ENCODE measurements around the gene LRRTM3. TPM values are rescaled to one million over a fixed set of nuclear protein-coding genes. Genes with fewer than 3 reads are reported as not detected.

Gene LRRTM3
- total RNA-seq, 1 experiment from 2014 or later = 0.96 TPM

DNA sequence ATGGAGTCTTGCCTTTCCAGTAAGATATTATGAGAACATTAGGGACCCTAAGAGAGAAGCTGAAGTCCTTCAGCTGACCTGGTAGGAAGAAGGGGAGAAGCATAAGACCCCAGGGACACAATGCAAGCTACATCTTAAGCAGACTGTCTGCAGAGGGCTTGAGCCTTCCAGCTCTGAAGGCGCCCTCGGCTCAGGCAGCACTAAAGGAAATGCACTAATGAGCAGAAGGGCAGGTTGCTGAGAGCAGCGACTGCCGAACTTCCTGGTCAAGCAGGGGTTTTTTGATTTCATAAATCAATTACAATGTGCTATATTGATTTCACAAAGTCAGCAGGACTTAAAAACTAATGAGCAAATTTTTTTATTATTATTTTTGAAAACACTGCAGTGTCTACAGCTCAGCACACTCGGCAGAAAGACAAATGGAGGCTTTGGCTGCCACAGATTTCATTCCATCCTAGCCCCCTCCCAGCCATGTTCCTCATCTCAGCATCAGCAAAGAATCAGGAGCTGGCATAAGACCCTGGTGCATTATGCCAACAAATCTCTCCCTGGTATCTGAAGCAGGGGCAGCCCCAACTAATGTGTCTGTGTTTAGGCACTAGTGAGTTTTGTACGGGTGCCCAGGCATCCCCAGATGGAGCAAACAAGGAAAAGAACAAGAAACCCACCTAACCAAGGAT, 57.1 kb downstream of the LRRTM3 start:
- Histone ChIP-seq H2AK5ac (ENCODE audit: insufficient read length, low read length) (no peak overlapping the region), H4K20me1 (ENCODE audit: control insufficient read depth, insufficient read depth, insufficient read length) (no peaks in the 10 kb centered on the region), H3K9ac (ENCODE audit: extremely low read depth, insufficient read length, low read length) (no peak overlapping the region), H3K18ac (ENCODE audit: insufficient read length, low read depth, low read length) (no peak overlapping the region), H3K27ac (ENCODE audit: insufficient read length, low read depth, low read length) (no peak overlapping the region), H2AFZ (ENCODE audit: low read length) (no peak overlapping the region), H3K4me1 (ENCODE audit: insufficient read depth, low read length) (no peaks in the 10 kb centered on the region), H2BK20ac (ENCODE audit: low read depth, low read length, poor library complexity, severe bottlenecking) (no peak overlapping the region), H2BK12ac (ENCODE audit: insufficient read length, low read depth, low read length) (no peak overlapping the region), H3K4me2 (ENCODE audit: insufficient read depth, insufficient read length, low read length) (no peak overlapping the region), H3K4ac (ENCODE audit: low read depth, low read length) (no peak overlapping the region), H4K91ac (ENCODE audit: insufficient read length, low read depth, low read length) (no peak overlapping the region), H3T11ph (ENCODE audit: low read length) (no peak overlapping the region), H4K5ac (ENCODE audit: insufficient read length, low read depth, low read length) (no peak overlapping the region), H3K14ac (ENCODE audit: insufficient read depth, low read length) (no peak overlapping the region), H3K79me1 (ENCODE audit: insufficient read depth, low read depth, low read length, poor library complexity, severe bottlenecking) (no peaks in the 10 kb centered on the region), H3K9me3 (ENCODE audit: control insufficient read depth, low read depth, low read length) (no peaks in the 10 kb centered on the region), H3K79me2 (ENCODE audit: insufficient read depth, low read length) (no peaks in the 10 kb centered on the region), H2BK15ac (ENCODE audit: low read depth, low read length) (no peak overlapping the region), H3K23ac (ENCODE audit: insufficient read length, low read depth, low read length) (no peak overlapping the region), H3K56ac (ENCODE audit: insufficient read length, low read depth, low read length) (no peak overlapping the region), H4K8ac (replicated peaks; ENCODE audit: insufficient read length, low read depth, low read length) (no peak overlapping the region), H2BK120ac (ENCODE audit: low read depth, low read length, poor library complexity, severe bottlenecking) (no peak overlapping the region), H3K27me3 (ENCODE audit: insufficient read depth, low read length) (no peaks in the 10 kb centered on the region), H2BK5ac (ENCODE audit: insufficient read length, low read length) (no peak overlapping the region), H3K23me2 (ENCODE audit: insufficient read length, low read depth, low read length, poor library complexity, severe bottlenecking) (no peaks in the 10 kb centered on the region)
- Mint-ChIP-seq H3K9me3 (no peaks in the 10 kb centered on the region), H3K4me1 (no peaks in the 10 kb centered on the region), H3K27ac (peak overlapping the region in 1 of 3 experiments; percentile 58; a peak in 2 of 7 replicates), H3K27me3 (ENCODE audit: low read depth) (no peaks in the 10 kb centered on the region), H3K36me3 (ENCODE audit: insufficient read depth in 1 of 3, low read depth in 3 of 3) (no peaks in the 10 kb centered on the region), H3K4me3 (no peak overlapping the region)
- DNase-seq = no peak
- TF ChIP-seq, protein P1, sequence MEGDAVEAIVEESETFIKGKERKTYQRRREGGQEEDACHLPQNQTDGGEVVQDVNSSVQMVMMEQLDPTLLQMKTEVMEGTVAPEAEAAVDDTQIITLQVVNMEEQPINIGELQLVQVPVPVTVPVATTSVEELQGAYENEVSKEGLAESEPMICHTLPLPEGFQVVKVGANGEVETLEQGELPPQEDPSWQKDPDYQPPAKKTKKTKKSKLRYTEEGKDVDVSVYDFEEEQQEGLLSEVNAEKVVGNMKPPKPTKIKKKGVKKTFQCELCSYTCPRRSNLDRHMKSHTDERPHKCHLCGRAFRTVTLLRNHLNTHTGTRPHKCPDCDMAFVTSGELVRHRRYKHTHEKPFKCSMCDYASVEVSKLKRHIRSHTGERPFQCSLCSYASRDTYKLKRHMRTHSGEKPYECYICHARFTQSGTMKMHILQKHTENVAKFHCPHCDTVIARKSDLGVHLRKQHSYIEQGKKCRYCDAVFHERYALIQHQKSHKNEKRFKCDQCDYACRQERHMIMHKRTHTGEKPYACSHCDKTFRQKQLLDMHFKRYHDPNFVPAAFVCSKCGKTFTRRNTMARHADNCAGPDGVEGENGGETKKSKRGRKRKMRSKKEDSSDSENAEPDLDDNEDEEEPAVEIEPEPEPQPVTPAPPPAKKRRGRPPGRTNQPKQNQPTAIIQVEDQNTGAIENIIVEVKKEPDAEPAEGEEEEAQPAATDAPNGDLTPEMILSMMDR (conservative IDR thresholded peaks at IDR 0.05) = no peak
- WGBS (ENCODE audit: extremely low coverage, insufficient read length, low lambda C conversion rate) = no CpG with 5 or more reads among the region's 6 CpGs
